GM10847 (cell line): ENCODE results near the gene SELP.

Experiments used
- POLR2A ChIP-seq: IDR thresholded peaks from 2 replicates; pipeline ENCODE4 v1.6.1; 2011; ENCODE audit not compliant: insufficient read length; ENCODE audit errors: extremely low read depth

Gene SELP

GRCh38 chr1:169550294-169550693 lies 79.6 kb downstream of the SELP start:
- TF ChIP-seq POLR2A = no peak

GRCh38 chr1:169548282-169548681 lies 81.6 kb downstream of the SELP start:
- no peak for TF ChIP-seq POLR2A

- no peak for TF ChIP-seq POLR2A
Observed at GRCh38 chr1:169546087-169546995, 83.6 kb downstream of the SELP start.

- TF ChIP-seq POLR2A = no peak
Observed at GRCh38 chr1:169545472-169545871, 84.5 kb downstream of the SELP start.

- TF ChIP-seq POLR2A = no peak
Observed at GRCh38 chr1:169538998-169539871, 90.7 kb downstream of the SELP start.
